GM21825 (cell line): Measurements from ENCODE around the gene PHLDA3.

ENCODE experiments used
- ATAC-seq: cut with Tn5 transposase; IDR thresholded peaks from one replicate; pipeline ENCODE4 v1.9.1; 2021; ENCODE audit warnings: mild to moderate bottlenecking, moderate library complexity; ENCODE audit not compliant: unreplicated experiment

The PHLDA3 gene

GRCh38 chr1:201436393-201436792 lies 32.6 kb downstream of the PHLDA3 start:
- ATAC-seq: no peak

- ATAC-seq: no peak
Observed at GRCh38 chr1:201434266-201434665, 34.7 kb downstream of the PHLDA3 start.

- no peak for ATAC-seq
Observed at GRCh38 chr1:201433609-201434008, 35.4 kb downstream of the PHLDA3 start.

- ATAC-seq: no peak
Observed at GRCh38 chr1:201430776-201431175, 38.2 kb downstream of the PHLDA3 start.

GRCh38 chr1:201429736-201430501 lies 39.1 kb downstream of the PHLDA3 start:
- ATAC-seq: no peak

GRCh38 chr1:201427963-201428362 lies 41.0 kb downstream of the PHLDA3 start:
- ATAC-seq: no peak

- no peak for ATAC-seq
Observed at GRCh38 chr1:201426479-201427310, 42.3 kb downstream of the PHLDA3 start.

- no peak for ATAC-seq
Observed at GRCh38 chr1:201424146-201424545, 44.8 kb downstream of the PHLDA3 start.

- no peak for ATAC-seq
Observed at GRCh38 chr1:201423655-201424054, 45.3 kb downstream of the PHLDA3 start.

GRCh38 chr1:201422436-201423030 lies 46.5 kb downstream of the PHLDA3 start:
- no peak for ATAC-seq

- no peak for ATAC-seq
Observed at GRCh38 chr1:201422026-201422425, 47.0 kb downstream of the PHLDA3 start.

- no peak for ATAC-seq
Observed at GRCh38 chr1:201421041-201421440, 47.9 kb downstream of the PHLDA3 start.

GRCh38 chr1:201420608-201421002 lies 48.4 kb downstream of the PHLDA3 start:
- no peak for ATAC-seq

- ATAC-seq: no peak
Observed at GRCh38 chr1:201419746-201420607, 49.0 kb downstream of the PHLDA3 start.

- no peak for ATAC-seq
Observed at GRCh38 chr1:201419256-201419655, 49.7 kb downstream of the PHLDA3 start.

GRCh38 chr1:201418461-201418860 lies 50.5 kb downstream of the PHLDA3 start:
- no peak for ATAC-seq
